ENCODE measurements around the gene TMEM79. TPM values are rescaled to one million over a fixed set of nuclear protein-coding genes. Genes with fewer than 3 reads are reported as not detected.
A peak's percentile ranks its signal among the peaks of the same experiment; 100 is the strongest.
"Not testable (repeated sequence)": the region's sequence is repeated elsewhere in the genome, so short reads cannot be mapped to it uniquely, and the experiment has no call there.

Gene TMEM79
- total and polyA plus RNA-seq, 5 experiments from 2014 or later, result 2.5 to 15.6 (median 9.6) TPM

DNA sequence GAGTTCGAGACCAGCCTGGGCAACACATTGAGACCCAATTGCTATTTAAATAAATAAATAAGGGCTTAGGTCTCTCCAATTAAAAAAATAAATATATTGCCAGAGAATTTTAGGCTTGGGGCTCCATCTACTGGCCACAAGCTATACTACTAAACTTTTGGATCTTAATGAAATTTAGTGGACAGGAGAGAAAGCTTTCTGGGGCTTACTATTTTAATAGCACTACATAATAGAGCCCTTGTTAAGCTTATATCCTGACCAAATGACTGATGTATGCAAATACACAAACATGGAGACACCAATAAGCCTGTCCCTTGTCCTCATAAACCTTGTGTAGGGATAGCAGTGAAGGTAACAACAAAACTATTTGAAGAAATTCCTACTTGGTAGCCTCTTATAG is 35.5 kb downstream of the TMEM79 start:
- no peak overlapping the region for H3K4me3 Mint-ChIP-seq
- POLR2A ChIA-PET, result no interaction called here
- no peaks in the 10 kb centered on the region for H3K9me3 Mint-ChIP-seq
- DNase-seq (peak in 4 of 10 donors; percentile 8 to 31 (median 26)), ATAC-seq (no peak)
- H3K36me3 Mint-ChIP-seq, result peaks cover 0 to 94% (median 19%) of the 10 kb centered on the region in 3 donors
- H3K27ac Mint-ChIP-seq, result no peak overlapping the region
- H3K27me3 Mint-ChIP-seq, result no peaks in the 10 kb centered on the region
- peaks cover 0 to 1% (median 0%) of the 10 kb centered on the region in 4 donors for H3K4me1 Mint-ChIP-seq

DNA sequence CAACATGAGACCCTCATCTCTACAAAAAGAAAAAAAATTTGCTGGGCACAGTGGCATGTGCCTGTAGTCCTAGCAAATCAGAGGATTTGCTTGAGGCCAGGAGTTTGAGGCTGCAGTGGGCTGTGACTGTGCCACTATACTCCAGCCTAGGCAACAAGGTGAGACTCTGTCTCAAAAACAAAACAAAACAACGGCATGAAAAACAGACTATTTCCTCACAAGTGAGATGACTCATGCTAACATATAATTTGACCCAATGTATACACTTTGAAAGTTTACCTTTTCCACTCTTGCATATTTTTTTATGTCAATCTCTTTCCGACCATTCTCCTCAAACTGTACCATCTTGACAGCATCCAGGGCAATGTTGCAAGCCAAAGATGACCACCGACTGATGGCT is 36.4 kb downstream of the TMEM79 start:
- no peak overlapping the region for H3K4me3 Mint-ChIP-seq
- H3K27me3 Mint-ChIP-seq, result no peaks in the 10 kb centered on the region
- POLR2A ChIA-PET, result no interaction called here
- H3K9me3 Mint-ChIP-seq, result no peaks in the 10 kb centered on the region
- H3K4me1 Mint-ChIP-seq, result peaks cover 0 to 1% (median 0%) of the 10 kb centered on the region in 4 donors
- no peak for DNase-seq
- peaks cover 0 to 94% (median 24%) of the 10 kb centered on the region in 3 donors for H3K36me3 Mint-ChIP-seq
- H3K27ac Mint-ChIP-seq, result peak overlapping the region in 2 of 10 donors; percentile 19 to 74
- ATAC-seq, result no peak

DNA sequence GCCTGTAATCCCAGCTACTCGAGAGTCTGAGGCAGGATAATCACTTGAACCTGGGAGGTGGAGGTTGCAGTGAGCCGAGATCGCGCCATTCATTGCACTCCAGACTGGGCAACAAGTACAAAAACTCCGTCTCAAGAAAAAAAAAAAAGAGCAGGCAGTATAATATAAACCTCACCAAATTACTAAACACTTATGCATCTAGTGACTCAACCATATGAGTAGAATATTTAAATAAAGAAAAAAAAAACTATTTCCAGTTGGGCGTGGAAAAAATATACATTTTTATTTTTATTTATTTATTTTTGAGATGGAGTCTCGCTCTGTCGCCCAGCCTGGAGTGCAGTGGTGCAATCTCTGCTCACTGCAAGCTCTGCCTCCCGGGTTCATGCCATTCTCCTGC is 39.1 kb downstream of the TMEM79 start:
- not testable (repeated sequence) for DNase-seq, H3K27ac Mint-ChIP-seq, H3K9me3 Mint-ChIP-seq, H3K27me3 Mint-ChIP-seq, ATAC-seq, H3K4me1 Mint-ChIP-seq, H3K4me3 Mint-ChIP-seq
- H3K36me3 Mint-ChIP-seq, result peaks cover 0 to 76% (median 17%) of the 10 kb centered on the region in 3 donors
- POLR2A ChIA-PET, result interaction anchor here (1.1 kb wide), 1 partner anchor 22 kb away, joined by 3 read pairs; no protein-coding TSS in a partner anchor

DNA sequence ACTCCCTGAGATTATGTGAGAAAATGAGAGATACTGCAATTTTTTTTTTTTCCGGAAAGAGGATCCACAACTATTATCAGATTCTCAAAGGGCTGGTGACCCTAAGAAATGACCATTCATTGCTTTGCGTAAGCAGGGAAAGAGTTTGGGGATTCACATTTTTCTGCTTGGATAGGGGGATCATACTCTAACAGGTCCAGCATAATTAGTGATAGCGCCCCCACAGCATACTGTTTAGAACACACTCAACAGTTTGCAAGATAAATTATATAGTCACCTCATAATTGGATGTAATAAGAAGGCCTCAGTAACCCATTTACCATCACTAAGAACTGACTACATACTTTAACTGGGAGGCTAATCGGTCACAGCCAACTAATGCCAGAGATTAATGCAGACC is 52.1 kb downstream of the TMEM79 start:
- ATAC-seq (no peak), DNase-seq (no peak)
- POLR2A ChIA-PET, result interaction anchor here (0.7 kb wide), 1 partner anchor 449 kb away, joined by 3 read pairs; no protein-coding TSS in a partner anchor
- Mint-ChIP-seq H3K4me3 (peak overlapping the region; percentile 92 to 99 (median 96)), H3K9me3 (no peaks in the 10 kb centered on the region), H3K4me1 (peaks cover 10 to 45% (median 35%) of the 10 kb centered on the region in 4 donors), H3K27me3 (no peaks in the 10 kb centered on the region), H3K36me3 (peaks cover 0 to 46% (median 10%) of the 10 kb centered on the region in 3 donors), H3K27ac (peak overlapping the region in 7 of 10 donors; percentile 32 to 99 (median 81))

DNA sequence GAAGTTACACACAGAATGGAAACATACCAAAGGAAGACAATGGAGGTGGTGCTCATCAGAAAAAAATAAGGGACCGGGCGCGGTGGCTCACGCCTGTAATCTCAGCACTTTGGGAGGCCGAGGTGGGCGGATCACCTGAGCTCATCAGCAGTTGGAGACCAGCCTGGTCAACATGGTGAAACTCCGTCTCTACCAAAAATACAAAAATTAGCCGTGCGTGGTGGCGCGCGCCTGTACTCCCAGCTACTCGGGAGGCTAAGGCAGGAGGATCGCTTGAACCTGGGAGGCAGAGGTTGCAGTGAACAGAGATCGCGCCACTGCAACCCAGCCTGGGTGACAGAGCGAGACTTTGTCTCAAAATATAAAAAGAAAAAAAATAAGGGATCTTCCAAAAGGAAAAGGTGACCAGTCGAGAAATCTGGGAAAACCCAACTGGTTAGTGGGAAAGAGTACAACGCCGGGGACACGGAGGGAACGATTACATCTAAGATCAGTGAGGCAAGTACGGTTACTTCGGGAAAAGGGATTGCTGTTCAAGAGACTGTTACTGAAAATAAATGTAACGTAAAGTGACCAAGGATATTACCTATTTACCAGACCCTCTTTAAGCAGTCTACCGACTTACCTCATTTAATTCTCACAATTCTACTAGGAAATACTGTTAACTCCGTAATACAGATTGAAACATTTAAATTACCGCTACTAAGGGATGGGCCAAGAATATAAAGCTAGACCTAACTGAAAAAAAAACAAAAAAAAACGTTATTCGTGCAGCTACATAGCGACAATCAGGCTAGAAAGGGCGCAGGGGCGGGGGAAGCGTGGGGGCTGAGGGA is 53.1 kb downstream of the TMEM79 start:
- POLR2A ChIA-PET, result interaction anchor here (1.0 to 1.3 kb wide), 4 partner anchors 54 to 255 kb away, joined by 3 to 8 read pairs (median 4); partner anchors contain the start of genes MEF2D, PMF1 and SMG5
- DNase-seq (no peak), ATAC-seq (peak in 1 of 2 donors; percentile 0)
- Mint-ChIP-seq H3K36me3 (peaks cover 0 to 35% (median 8%) of the 10 kb centered on the region in 3 donors), H3K27ac (peak overlapping the region; percentile 89 to 99 (median 98)), H3K27me3 (no peaks in the 10 kb centered on the region), H3K4me3 (peak overlapping the region; percentile 92 to 99 (median 96)), H3K9me3 (no peaks in the 10 kb centered on the region), H3K4me1 (peaks cover 10 to 45% (median 35%) of the 10 kb centered on the region in 4 donors)

DNA sequence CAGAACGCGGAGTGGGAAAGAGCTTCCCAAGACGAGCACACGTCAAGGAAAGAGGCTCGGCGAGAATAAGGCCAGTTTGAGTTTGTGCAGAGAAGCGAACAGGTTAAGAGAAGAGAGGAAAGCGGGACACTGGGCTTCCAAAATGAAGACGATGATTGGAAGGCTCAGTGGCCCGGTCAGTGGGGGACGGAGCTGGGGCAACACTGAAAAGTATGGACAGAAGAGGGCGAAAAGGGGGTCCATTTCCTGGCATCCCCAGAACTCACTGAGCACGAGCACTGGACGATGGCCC is 53.7 kb downstream of the TMEM79 start:
- Mint-ChIP-seq H3K9me3 (no peaks in the 10 kb centered on the region), H3K27me3 (no peaks in the 10 kb centered on the region), H3K4me3 (peak overlapping the region; percentile 92 to 99 (median 96)), H3K27ac (peak overlapping the region; percentile 89 to 99 (median 98)), H3K36me3 (peaks cover 0 to 30% (median 8%) of the 10 kb centered on the region in 3 donors), H3K4me1 (peaks cover 10 to 45% (median 35%) of the 10 kb centered on the region in 4 donors)
- DNase-seq, result peak in 2 of 10 donors; percentile 8 to 29
- ATAC-seq, result no peak
- POLR2A ChIA-PET, result interaction anchor here (1.0 to 1.3 kb wide), 4 partner anchors 55 to 254 kb away, joined by 3 to 8 read pairs (median 4); partner anchors contain the start of genes MEF2D, PMF1 and SMG5

DNA sequence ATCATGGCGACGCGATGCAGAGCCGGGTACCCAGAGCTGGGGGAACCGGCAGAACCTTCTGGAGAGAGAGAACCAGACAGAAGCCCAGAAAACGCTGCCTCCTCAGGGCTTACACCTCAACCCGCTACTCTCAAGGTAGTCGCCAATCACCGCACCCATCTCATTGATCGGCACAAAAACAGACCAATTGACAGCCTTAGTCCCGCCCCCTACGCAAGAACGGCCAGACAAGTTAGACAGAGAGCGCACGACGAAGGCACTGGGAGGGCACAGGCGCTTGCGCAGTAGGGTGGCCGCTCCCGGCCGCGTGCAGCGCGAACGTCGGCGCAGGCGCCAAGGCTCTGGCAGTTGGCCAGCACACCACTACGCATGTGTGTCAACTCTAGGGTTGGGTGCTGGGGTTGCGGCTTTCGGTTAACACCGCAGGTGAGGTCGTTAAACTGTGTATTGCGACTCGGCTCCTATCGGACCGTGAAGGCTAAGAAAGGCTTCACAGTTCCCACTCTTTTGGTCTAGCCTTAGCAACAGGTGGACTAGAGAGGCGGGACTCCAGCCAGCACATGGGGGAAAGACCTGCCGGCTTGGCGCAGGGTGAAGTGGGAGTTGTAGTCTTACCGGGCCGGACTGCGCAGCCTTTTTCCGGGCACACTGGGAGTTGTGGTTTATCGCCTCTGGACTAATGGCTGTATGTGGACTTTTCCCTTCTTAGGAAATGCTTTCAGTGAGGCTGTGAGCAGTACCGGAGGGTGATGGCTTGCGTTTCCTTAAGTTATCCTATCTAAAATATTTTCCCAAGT is 54.3 kb downstream of the TMEM79 start, which contains the start of the genes CCT3 and TSACC:
CCT3 (minus strand) TSS at position 113 of the 797 bp plus-strand sequence; CDS start at position 5, 108 bp downstream.
TSACC (plus strand) TSS at position 347 of the 797 bp plus-strand sequence. CDS start 1,232 bp downstream, outside the sequence.
- Mint-ChIP-seq H3K36me3 (peaks cover 0 to 26% (median 6%) of the 10 kb centered on the region in 3 donors), H3K4me3 (peak within 1 kb of the TSS; percentile 92 to 99 (median 96)), H3K27ac (peak within 1 kb of the TSS; percentile 89 to 99 (median 98)), H3K9me3 (no peaks in the 10 kb centered on the region), H3K4me1 (peaks cover 10 to 45% (median 35%) of the 10 kb centered on the region in 4 donors), H3K27me3 (no peaks in the 10 kb centered on the region)
- peak; percentile 92 to 93 for ATAC-seq
- DNase-seq, result peak; percentile 98 to 100 (median 99)
- POLR2A ChIA-PET, result interaction anchor here (0.6 to 1.3 kb wide), 5 partner anchors 20 to 254 kb away, joined by 3 to 8 read pairs (median 3); partner anchors contain the start of genes MEF2D, PMF1 and SMG5

Other genes starting within 250 kb of the TMEM79 start
- gene UBQLN4, start 230.5 kb upstream of the TMEM79 start, total RNA-seq, result 10 to 100 TPM; 31.6 to 34.8 TPM
- 1 to 10 TPM; 6.9 to 9.7 (median 7.6) TPM for gene UBQLN4, start 230.5 kb upstream of the TMEM79 start, polyA plus RNA-seq
- gene LAMTOR2, start 229.5 kb upstream of the TMEM79 start, total RNA-seq, result 10 to 100 TPM; 22.6 to 24.2 TPM
- 100 to 1,000 TPM in 1 of 3 donors, 10 to 100 TPM in 2; 89.1 to 102 (median 96.1) TPM for gene LAMTOR2, start 229.5 kb upstream of the TMEM79 start, polyA plus RNA-seq
- 1 to 10 TPM; 1.1 to 1.3 TPM for gene RAB25, start 223.2 kb upstream of the TMEM79 start, total RNA-seq
- gene RAB25, start 223.2 kb upstream of the TMEM79 start, polyA plus RNA-seq, result 1 to 10 TPM in 1 of 3 donors, under 1 TPM in 2; 0.81 to 2.0 (median 0.96) TPM
- gene MEX3A, start 201.9 kb upstream of the TMEM79 start, total RNA-seq, result under 1 TPM in 1 of 2 experiments, not detected in 1; 0.38 TPM
- gene MEX3A, start 201.9 kb upstream of the TMEM79 start, polyA plus RNA-seq, result not detected
- 1 to 10 TPM; 2.0 to 2.7 TPM for gene LMNA, start 169.6 kb upstream of the TMEM79 start, total RNA-seq
- 1 to 10 TPM in 1 of 3 donors, under 1 TPM in 2; 0.62 to 4.0 (median 0.75) TPM for gene LMNA, start 169.6 kb upstream of the TMEM79 start, polyA plus RNA-seq
- 1 to 10 TPM; 1.2 TPM for gene SEMA4A, start 130.7 kb upstream of the TMEM79 start, total RNA-seq
- gene SEMA4A, start 130.7 kb upstream of the TMEM79 start, polyA plus RNA-seq, result 1 to 10 TPM in 1 of 3 donors, under 1 TPM in 2; 0.16 to 1.4 (median 0.22) TPM
- gene SLC25A44, start 90.2 kb upstream of the TMEM79 start, total RNA-seq, result 10 to 100 TPM; 16.8 to 21.4 TPM
- gene SLC25A44, start 90.2 kb upstream of the TMEM79 start, polyA plus RNA-seq, result 10 to 100 TPM in 1 of 3 donors, 1 to 10 TPM in 2; 6.0 to 16.4 (median 9.7) TPM
- 10 to 100 TPM; 49.1 to 54.8 TPM for gene PMF1, start 71.3 kb upstream of the TMEM79 start, total RNA-seq
- 10 to 100 TPM; 70.8 to 79.9 (median 76.5) TPM for gene PMF1, start 71.3 kb upstream of the TMEM79 start, polyA plus RNA-seq
- gene BGLAP, start 42.1 kb upstream of the TMEM79 start, total RNA-seq, result 1 to 10 TPM; 6.5 to 7.8 TPM
- gene BGLAP, start 42.1 kb upstream of the TMEM79 start, polyA plus RNA-seq, result under 1 TPM in 1 of 3 donors, not detected in 2; 0.26 TPM
- gene PAQR6, start 36.3 kb upstream of the TMEM79 start, total RNA-seq, result 1 to 10 TPM; 2.8 to 3.0 TPM
- gene PAQR6, start 36.3 kb upstream of the TMEM79 start, polyA plus RNA-seq, result under 1 TPM; 0.15 to 0.21 (median 0.21) TPM
- 10 to 100 TPM; 66.7 to 68.9 TPM for gene SMG5, start 1.5 kb upstream of the TMEM79 start, total RNA-seq
- 10 to 100 TPM in 2 of 3 donors, 1 to 10 TPM in 1; 9.5 to 28.4 (median 11.1) TPM for gene SMG5, start 1.5 kb upstream of the TMEM79 start, polyA plus RNA-seq
- gene GLMP, start 11.4 kb downstream of the TMEM79 start, total RNA-seq, result 10 to 100 TPM; 22.1 to 23.3 TPM
- 10 to 100 TPM; 12.1 to 22.2 (median 17.3) TPM for gene GLMP, start 11.4 kb downstream of the TMEM79 start, polyA plus RNA-seq
- gene VHLL, start 15.0 kb downstream of the TMEM79 start, total RNA-seq, result under 1 TPM in 1 of 2 experiments, not detected in 1; 0.78 TPM
- gene VHLL, start 15.0 kb downstream of the TMEM79 start, polyA plus RNA-seq, result not detected
- gene CCT3, start 54.0 kb downstream of the TMEM79 start, total RNA-seq, result 100 to 1,000 TPM; 142 to 154 TPM
- 100 to 1,000 TPM; 232 to 270 (median 263) TPM for gene CCT3, start 54.0 kb downstream of the TMEM79 start, polyA plus RNA-seq
- gene TSACC, start 54.2 kb downstream of the TMEM79 start, total RNA-seq, result not detected
- gene TSACC, start 54.2 kb downstream of the TMEM79 start, polyA plus RNA-seq, result 1 to 10 TPM in 1 of 3 donors, under 1 TPM in 2; 0.40 to 2.2 (median 0.83) TPM
- gene RHBG, start 84.9 kb downstream of the TMEM79 start, total RNA-seq, result not detected
- not detected for gene RHBG, start 84.9 kb downstream of the TMEM79 start, polyA plus RNA-seq
- gene MEF2D, start 216.4 kb downstream of the TMEM79 start, total RNA-seq, result 10 to 100 TPM; 69.4 to 73.2 TPM
- 10 to 100 TPM in 1 of 3 donors, 1 to 10 TPM in 2; 6.4 to 12.6 (median 6.7) TPM for gene MEF2D, start 216.4 kb downstream of the TMEM79 start, polyA plus RNA-seq